Mucosa of stomach (tissue), 1 donor: ENCODE results near the gene CSTB.
A peak's percentile ranks its signal among the peaks of the same experiment; 100 is the strongest.

Source experiments
- H3K27me3 ChIP-seq: one replicate; pipeline ENCODE4 v1.7.0; 2013; ENCODE audit warnings: mild to moderate bottlenecking, low read length; ENCODE audit not compliant: control insufficient read depth, insufficient read depth
- H3K36me3 ChIP-seq: one replicate; pipeline ENCODE4 v1.7.0; 2013; ENCODE audit warnings: low read length; ENCODE audit not compliant: control insufficient read depth, insufficient read depth
- H3K4me1 ChIP-seq: one replicate; pipeline ENCODE4 v1.7.0; 2013; ENCODE audit warnings: mild to moderate bottlenecking, low read length; ENCODE audit not compliant: control insufficient read depth, insufficient read depth
- H3K4me3 ChIP-seq: one replicate; pipeline ENCODE4 v1.7.0; 2013; ENCODE audit warnings: low read length
- H3K9ac ChIP-seq: one replicate; pipeline ENCODE4 v1.7.0; 2013; ENCODE audit warnings: mild to moderate bottlenecking, low read length, moderate library complexity
- H3K9me3 ChIP-seq: one replicate; pipeline ENCODE4 v1.7.0; 2013; ENCODE audit warnings: mild to moderate bottlenecking, low read length, moderate library complexity; ENCODE audit not compliant: control insufficient read depth
- donor health status: Pancreatic carcinoma.

The CSTB gene

DNA sequence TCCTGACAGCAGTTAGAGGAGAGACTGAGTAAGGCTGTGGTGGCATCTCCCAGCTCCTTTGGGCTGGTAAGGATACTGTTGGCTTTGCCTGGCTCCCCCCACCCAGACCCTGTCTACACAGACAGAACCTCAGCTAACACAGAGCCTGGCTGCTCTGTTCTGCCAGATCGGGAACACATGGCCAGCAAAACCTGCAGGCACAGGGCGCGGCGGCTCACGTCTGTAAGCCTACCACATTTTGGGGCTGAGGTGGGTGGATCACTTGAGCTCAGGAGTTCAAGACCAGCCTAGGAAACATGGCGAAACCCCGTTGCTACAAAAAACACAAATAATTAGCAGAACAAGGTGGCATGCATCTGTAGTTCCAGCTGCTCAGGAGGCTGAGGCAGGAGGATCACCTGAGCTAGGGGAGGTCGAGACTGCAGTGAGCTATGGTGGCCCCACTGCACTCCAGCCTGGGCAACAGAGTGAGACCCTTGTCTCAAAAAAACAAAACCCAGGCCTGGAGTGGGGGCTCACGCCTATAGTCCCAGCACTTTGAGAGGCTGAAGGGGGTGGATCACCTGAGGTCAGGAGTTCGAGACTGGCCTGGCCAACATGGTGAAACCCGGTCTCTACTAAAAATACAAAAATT lies 6.7 kb downstream of the CSTB start:
- Histone ChIP-seq H3K9ac (no peak overlapping the region), H3K9me3 (no peaks in the 10 kb centered on the region), H3K27me3 (no peaks in the 10 kb centered on the region), H3K4me1 (peaks cover 23% of the 10 kb centered on the region), H3K4me3 (no peak overlapping the region), H3K36me3 (peaks cover 9% of the 10 kb centered on the region)

GRCh38 chr21:43768868-43769167 lies 7.3 kb downstream of the CSTB start:
- Histone ChIP-seq H3K4me3 (no peak overlapping the region), H3K9ac (no peak overlapping the region), H3K36me3 (peaks cover 8% of the 10 kb centered on the region), H3K4me1 (peaks cover 22% of the 10 kb centered on the region), H3K9me3 (no peaks in the 10 kb centered on the region), H3K27me3 (no peaks in the 10 kb centered on the region)

DNA sequence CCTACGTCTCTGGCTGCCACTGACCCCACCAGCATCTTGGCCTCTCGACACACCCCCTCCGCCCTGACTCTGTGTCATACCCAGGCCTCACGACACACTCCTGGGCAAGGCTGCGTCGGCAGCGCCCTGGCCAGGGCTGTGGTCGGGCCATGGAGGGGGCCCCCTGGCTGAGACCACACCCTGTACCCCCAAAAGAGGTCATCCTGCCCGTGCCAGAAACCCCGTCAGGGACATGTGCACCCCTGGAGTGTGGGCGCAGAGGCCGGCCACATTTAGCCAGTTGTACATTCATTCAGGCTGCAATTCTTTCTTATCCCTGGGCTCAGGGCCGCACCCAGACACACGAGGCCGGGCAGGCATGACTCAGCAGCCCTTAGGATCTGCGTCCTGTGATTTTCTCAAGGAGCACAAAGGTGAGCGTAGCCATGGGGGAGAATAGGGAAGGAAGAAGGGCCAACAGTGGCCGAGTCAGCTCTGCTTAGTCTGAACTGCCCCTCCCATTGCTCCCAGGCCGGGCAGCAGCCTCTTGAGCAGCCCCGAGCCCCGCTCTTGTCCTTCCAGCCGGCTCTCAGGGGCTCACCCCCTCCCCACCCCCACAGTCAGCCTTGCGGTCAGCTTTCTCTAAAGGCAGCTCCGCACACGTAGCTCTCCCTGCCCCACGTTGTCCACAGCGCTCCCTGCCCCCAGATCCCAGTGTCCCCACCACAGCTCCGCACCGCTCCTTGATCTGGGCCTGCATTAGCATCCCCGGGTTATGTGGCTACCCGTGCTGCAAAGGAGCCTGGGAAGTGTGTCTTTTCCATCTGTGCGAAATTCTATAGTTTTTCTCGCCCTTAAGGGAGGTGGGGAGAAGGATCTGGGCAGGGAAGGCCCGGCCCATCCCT lies 7.9 kb downstream of the CSTB start:
- Histone ChIP-seq H3K4me1 (peaks cover 22% of the 10 kb centered on the region), H3K27me3 (no peaks in the 10 kb centered on the region), H3K4me3 (no peak overlapping the region), H3K9ac (peak overlapping the region; percentile 26), H3K36me3 (peaks cover 3% of the 10 kb centered on the region), H3K9me3 (no peaks in the 10 kb centered on the region)

GRCh38 chr21:43767498-43767983 lies 8.6 kb downstream of the CSTB start:
- H3K9ac ChIP-seq, result peak overlapping the region; percentile 26
- no peaks in the 10 kb centered on the region for H3K27me3 ChIP-seq

GRCh38 chr21:43766734-43767497 lies 9.2 kb downstream of the CSTB start:
- Histone ChIP-seq H3K4me3 (no peak overlapping the region), H3K9ac (no peak overlapping the region), H3K27me3 (no peaks in the 10 kb centered on the region), H3K4me1 (peaks cover 22% of the 10 kb centered on the region), H3K9me3 (no peaks in the 10 kb centered on the region), H3K36me3 (no peaks in the 10 kb centered on the region)

More at GRCh38 chr21:43767498-43767983, 8.6 kb downstream of the CSTB start:
- Histone ChIP-seq H3K4me3 (no peak overlapping the region), H3K4me1 (peaks cover 22% of the 10 kb centered on the region), H3K9me3 (no peaks in the 10 kb centered on the region), H3K36me3 (no peaks in the 10 kb centered on the region)

GRCh38 chr21:43764576-43765495 lies 11.3 kb downstream of the CSTB start:
- Histone ChIP-seq H3K27me3 (no peaks in the 10 kb centered on the region), H3K36me3 (no peaks in the 10 kb centered on the region), H3K4me3 (no peak overlapping the region)

GRCh38 chr21:43763901-43764523 lies 12.1 kb downstream of the CSTB start:
- no peak overlapping the region for H3K4me3 ChIP-seq
- no peak overlapping the region for H3K9ac ChIP-seq
- no peaks in the 10 kb centered on the region for H3K9me3 ChIP-seq
- H3K27me3 ChIP-seq, result no peaks in the 10 kb centered on the region
- H3K36me3 ChIP-seq, result peaks cover under 1% of the 10 kb centered on the region
- H3K4me1 ChIP-seq, result peaks cover 22% of the 10 kb centered on the region

More at GRCh38 chr21:43764576-43765495, 11.3 kb downstream of the CSTB start:
- Histone ChIP-seq H3K9me3 (no peaks in the 10 kb centered on the region), H3K4me1 (peaks cover 22% of the 10 kb centered on the region), H3K9ac (no peak overlapping the region)

DNA sequence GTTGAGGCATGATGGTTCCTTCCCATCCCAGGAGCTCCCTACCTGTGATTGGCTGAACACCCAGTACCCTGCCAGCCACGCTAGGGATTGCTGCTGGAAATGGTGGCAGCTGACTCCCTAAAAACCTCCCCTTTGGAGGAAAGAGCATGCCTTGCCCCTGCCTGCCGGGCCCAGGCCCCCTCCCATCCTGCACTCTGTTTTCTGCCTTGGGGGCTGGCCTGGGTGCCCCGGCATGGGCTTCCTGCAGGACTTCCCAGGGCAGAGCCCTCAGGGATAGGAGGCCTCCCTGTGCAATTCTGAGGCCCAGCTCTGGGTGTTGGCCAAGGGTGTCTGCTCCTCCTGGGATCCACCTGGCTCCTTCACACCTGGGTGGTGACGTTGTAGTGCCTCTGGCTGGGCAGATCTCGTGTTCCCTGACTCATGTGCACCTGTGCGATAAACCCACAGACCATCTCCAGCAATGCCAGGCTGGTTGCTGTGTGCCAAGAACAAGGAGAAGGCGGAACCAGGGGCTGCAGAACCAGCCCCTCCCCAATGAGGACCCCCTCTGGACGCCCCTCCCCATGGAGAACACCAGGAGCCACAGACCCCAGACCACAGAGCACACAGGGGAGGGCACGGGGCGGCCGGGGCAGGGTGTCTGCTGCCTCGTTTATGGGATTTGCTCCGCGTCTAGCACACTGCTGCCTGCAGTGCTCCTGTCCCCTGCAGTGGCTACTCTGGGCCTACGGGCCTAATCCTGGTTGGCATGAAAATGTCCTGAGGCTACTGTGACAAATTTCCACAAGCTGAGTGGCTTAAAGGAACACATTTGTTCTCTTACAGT lies 13.6 kb downstream of the CSTB start:
- Histone ChIP-seq H3K27me3 (no peaks in the 10 kb centered on the region), H3K36me3 (peaks cover 3% of the 10 kb centered on the region), H3K4me3 (no peak overlapping the region), H3K4me1 (peaks cover 9% of the 10 kb centered on the region), H3K9me3 (no peaks in the 10 kb centered on the region), H3K9ac (no peak overlapping the region)

DNA sequence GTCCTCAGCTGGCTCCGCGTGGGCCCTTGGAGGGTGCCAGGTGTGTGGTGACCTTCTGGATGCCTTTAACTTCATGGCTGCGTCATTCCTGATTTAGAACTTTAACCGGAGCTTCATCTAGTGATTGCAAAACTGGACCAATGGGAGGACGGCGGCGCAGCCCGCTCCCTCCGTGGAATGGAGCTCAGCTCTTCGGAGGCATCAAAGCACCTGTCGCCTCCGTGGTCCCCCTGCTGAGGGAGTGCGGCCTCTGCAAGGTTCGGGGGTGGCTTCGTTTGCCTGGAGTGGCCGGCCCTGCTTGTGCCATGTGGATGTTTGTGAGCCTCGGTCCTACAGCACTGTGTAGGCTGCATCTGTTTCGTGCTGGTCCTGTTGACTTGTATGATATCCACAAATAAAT lies 14.2 kb downstream of the CSTB start:
- Histone ChIP-seq H3K9me3 (no peaks in the 10 kb centered on the region), H3K4me1 (peaks cover 3% of the 10 kb centered on the region), H3K4me3 (no peak overlapping the region), H3K9ac (no peak overlapping the region), H3K36me3 (peaks cover 3% of the 10 kb centered on the region), H3K27me3 (no peaks in the 10 kb centered on the region)

GRCh38 chr21:43760391-43760958 lies 15.6 kb downstream of the CSTB start:
- no peaks in the 10 kb centered on the region for H3K27me3 ChIP-seq
- peaks cover 7% of the 10 kb centered on the region for H3K36me3 ChIP-seq
- H3K4me3 ChIP-seq, result no peak overlapping the region
- no peaks in the 10 kb centered on the region for H3K4me1 ChIP-seq
- H3K9me3 ChIP-seq, result no peaks in the 10 kb centered on the region
- no peak overlapping the region for H3K9ac ChIP-seq
